ENCODE results near the gene MAP1LC3B2. TPM values are rescaled to one million over a fixed set of nuclear protein-coding genes. Genes with fewer than 3 reads are reported as not detected.

MAP1LC3B2 gene
- total RNA-seq, 1 experiment from 2014 or later = 1.5 TPM

DNA sequence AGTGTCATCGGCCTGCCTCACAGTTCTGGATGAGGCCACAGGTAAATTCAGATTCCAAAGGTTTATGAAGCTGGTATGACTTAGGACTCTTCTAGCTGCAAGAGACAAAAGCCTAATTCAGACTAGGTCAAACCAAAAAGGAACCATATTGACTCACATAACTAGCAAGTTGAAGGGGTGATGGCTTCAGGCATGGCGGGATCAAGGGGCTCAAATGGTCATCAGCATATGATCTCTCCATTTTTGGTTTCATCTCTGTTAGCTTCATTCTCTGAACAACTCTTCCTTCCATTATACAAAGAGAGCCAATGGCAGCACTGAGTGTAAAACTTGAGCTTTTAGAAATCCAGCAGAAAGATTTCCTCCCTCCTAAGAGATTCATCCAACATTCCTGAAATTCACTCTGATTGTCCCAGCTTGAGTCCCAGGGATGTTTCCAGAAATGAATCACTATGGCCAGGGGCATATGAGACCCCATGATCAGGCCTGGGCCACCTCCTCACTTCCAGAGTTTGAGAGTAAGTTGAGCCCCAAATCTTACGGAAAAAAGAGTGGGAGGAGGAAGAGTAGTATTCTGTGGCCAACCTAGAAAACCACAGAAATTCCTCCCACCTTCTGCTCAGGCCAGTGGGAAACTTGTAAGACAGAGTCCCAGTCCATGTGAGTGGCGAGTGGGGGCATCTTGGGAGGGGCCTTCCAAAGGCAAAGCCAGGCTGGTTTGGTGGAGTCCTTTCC is 2.0 kb upstream of the MAP1LC3B2 start:
- Histone ChIP-seq H3K4me1 (ENCODE audit: insufficient read depth, low read length) (no peaks in the 10 kb centered on the region; the same call in 1 of the 2 replicates), H3K9ac (ENCODE audit: extremely low read depth, insufficient read length, low read length) (no peak overlapping the region), H2AFZ (ENCODE audit: low read length) (no peak overlapping the region), H3K4me2 (ENCODE audit: insufficient read depth, insufficient read length, low read length) (no peak overlapping the region), H4K5ac (ENCODE audit: insufficient read length, low read depth, low read length) (no peak overlapping the region), H2AK5ac (ENCODE audit: insufficient read length, low read length) (no peak overlapping the region), H3T11ph (ENCODE audit: low read length) (no peak overlapping the region), H2BK15ac (ENCODE audit: low read depth, low read length) (no peak overlapping the region), H2BK120ac (ENCODE audit: low read depth, low read length, poor library complexity, severe bottlenecking) (no peak overlapping the region), H4K20me1 (ENCODE audit: control insufficient read depth, insufficient read depth, insufficient read length) (no peaks in the 10 kb centered on the region), H3K9me3 (ENCODE audit: control insufficient read depth, low read depth, low read length) (no peaks in the 10 kb centered on the region), H3K27ac (ENCODE audit: insufficient read length, low read depth, low read length) (no peak overlapping the region), H3K56ac (ENCODE audit: insufficient read length, low read depth, low read length) (no peak overlapping the region), H2BK20ac (ENCODE audit: low read depth, low read length, poor library complexity, severe bottlenecking) (no peak overlapping the region), H3K79me1 (ENCODE audit: insufficient read depth, low read depth, low read length, poor library complexity, severe bottlenecking) (no peaks in the 10 kb centered on the region), H3K27me3 (ENCODE audit: insufficient read depth, low read length) (no peaks in the 10 kb centered on the region), H3K79me2 (ENCODE audit: insufficient read depth, low read length) (no peaks in the 10 kb centered on the region), H2BK12ac (ENCODE audit: insufficient read length, low read depth, low read length) (no peak overlapping the region), H2BK5ac (ENCODE audit: insufficient read length, low read length) (no peak overlapping the region), H4K8ac (replicated peaks; ENCODE audit: insufficient read length, low read depth, low read length) (no peak overlapping the region), H4K91ac (ENCODE audit: insufficient read length, low read depth, low read length) (no peak overlapping the region), H3K4ac (ENCODE audit: low read depth, low read length) (no peak overlapping the region), H3K23ac (ENCODE audit: insufficient read length, low read depth, low read length) (no peak overlapping the region), H3K18ac (ENCODE audit: insufficient read length, low read depth, low read length) (no peak overlapping the region), H3K23me2 (ENCODE audit: insufficient read length, low read depth, low read length, poor library complexity, severe bottlenecking) (no peaks in the 10 kb centered on the region), H3K14ac (ENCODE audit: insufficient read depth, low read length) (no peak overlapping the region)
- H3K9me3 Mint-ChIP-seq = no peaks in the 10 kb centered on the region
- WGBS (ENCODE audit: extremely low coverage, insufficient read length, low lambda C conversion rate) = no CpG with 5 or more reads among the region's 4 CpGs
- H3K4me3 Mint-ChIP-seq = no peak overlapping the region
- H3K27ac Mint-ChIP-seq = no peak overlapping the region; a peak in 1 of 7 replicates
- H3K4me1 Mint-ChIP-seq = peaks cover 11 to 16% of the 10 kb centered on the region in 2 experiments
- H3K27me3 Mint-ChIP-seq (ENCODE audit: low read depth) = no peaks in the 10 kb centered on the region; the same call in 1 of the 2 replicates
- TF ChIP-seq, protein P1, sequence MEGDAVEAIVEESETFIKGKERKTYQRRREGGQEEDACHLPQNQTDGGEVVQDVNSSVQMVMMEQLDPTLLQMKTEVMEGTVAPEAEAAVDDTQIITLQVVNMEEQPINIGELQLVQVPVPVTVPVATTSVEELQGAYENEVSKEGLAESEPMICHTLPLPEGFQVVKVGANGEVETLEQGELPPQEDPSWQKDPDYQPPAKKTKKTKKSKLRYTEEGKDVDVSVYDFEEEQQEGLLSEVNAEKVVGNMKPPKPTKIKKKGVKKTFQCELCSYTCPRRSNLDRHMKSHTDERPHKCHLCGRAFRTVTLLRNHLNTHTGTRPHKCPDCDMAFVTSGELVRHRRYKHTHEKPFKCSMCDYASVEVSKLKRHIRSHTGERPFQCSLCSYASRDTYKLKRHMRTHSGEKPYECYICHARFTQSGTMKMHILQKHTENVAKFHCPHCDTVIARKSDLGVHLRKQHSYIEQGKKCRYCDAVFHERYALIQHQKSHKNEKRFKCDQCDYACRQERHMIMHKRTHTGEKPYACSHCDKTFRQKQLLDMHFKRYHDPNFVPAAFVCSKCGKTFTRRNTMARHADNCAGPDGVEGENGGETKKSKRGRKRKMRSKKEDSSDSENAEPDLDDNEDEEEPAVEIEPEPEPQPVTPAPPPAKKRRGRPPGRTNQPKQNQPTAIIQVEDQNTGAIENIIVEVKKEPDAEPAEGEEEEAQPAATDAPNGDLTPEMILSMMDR (conservative IDR thresholded peaks at IDR 0.05) = no peak
- H3K36me3 Mint-ChIP-seq (ENCODE audit: insufficient read depth in 1 of 3, low read depth in 3 of 3) = no peaks in the 10 kb centered on the region; a peak in 1 of 7 replicates
- no peak for DNase-seq
